Hematopoietic multipotent progenitor cell treated with erythropoietin and hydrocortisone succinate and interleukin-3 and kit ligand, for 8 days (in vitro differentiated cells): ENCODE measurements around the gene CYLD.

Experiments used
- DNase-seq: peaks from one replicate; pipeline ENCODE4 v3.0.0-alpha.2; 2015

The CYLD gene

DNA sequence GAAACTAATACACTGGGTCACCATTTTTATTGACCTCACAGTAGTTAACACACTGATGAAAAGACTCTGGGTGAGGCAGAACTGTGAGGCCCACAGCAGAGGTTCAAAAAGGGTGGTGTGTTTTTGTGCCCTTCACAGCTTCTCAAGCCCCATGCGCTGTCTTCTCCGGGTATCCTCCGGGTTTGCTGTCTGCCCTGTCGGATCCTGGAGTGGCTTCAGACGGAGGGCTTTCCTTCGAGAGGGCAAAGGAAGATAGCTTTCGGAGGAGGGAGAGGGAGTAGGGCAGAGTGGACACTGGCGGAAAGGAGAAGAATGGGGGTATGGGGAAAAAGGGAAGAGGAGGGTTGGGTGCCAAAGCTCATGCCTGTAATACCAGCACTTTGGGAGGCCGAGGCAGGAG lies 80.8 kb downstream of the CYLD start:
- DNase-seq, result no peak

DNA sequence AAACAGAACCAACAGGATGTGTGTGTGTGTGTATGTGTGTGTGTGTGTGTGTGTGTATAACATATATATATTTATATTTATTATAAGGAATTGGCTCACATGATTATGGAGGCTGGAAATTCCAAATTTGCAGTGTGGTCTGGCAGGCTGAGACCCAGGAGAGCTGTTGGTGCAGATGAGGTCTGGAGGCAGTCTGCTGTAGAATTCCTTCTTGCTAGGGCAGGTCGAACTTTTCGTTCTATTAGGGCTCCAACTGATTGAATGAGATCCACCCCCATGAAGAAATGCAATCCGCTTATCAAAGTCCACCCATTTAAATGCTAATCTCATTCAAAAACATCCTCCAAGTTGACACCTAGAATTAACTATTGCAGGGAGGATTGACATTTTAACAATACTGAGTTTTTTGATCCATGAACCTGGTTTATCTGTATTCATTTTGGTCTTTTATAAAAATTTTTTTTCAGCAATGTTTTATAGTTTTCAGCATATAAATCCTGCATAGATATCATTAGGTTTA lies 85.0 kb downstream of the CYLD start:
- no peak for DNase-seq

DNA sequence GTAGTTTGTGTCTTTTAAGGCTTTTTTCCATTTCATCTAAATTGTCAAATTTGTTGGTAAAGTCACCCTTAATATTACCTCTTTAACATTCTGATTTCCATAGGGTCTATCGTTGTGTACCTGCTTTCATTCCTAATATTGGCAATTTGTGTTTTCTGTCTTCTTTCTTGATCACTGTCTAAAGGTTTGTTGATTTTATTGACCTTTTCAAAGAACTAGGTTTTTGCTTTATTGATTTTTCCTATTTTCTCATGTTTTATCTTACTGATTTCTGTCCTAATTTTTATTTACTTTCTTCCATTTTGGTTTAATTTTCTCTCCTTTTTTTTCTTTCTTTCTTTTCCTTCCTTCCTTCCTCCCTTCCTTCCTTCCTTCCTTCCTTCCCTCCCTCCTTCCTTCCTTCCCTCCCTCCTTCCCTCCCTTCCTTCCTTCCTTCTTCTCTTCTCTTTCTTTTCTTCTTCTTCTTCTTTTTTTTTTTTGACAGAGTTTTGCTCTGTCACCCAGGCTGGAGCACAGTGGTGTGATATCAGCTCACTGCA lies 86.3 kb downstream of the CYLD start:
- no peak for DNase-seq

DNA sequence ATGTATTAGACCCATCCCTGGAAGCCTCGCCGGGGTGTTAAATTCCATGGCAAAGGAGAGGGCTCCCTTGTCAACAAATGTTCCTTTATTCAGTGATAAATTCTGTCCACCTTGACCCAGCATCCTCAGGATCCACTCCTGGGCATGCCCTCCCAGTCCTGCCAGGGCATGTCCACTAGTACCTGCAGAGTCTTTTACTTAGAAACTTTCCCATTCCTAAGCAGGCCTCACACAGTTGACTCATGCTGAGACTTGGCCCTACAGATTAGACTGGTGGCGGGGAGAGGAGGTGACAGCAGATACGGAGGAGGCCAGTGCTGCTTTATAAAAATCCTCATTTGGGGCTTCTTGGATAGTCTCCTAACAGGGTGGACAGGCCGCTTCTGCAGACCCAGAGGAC lies 88.8 kb downstream of the CYLD start:
- no peak for DNase-seq

DNA sequence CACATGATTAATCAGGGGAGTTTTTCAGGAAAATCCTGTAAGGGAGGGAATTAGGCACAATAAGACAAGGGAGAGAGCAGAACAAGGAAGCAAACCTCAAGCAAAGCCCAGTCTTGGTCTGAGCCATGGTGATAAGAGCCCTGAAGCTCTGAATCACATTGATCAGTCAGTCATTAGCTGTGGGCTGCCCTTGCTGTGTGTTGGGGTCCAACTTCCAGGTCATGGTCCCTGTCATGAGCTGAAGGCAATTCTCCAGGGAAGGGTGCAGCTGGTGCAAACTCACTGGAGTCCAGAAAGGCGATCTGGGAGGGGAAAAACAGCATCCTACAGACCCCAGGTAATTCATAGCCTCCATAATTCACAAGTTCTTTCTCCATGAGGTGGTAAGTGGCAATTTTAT lies 89.9 kb downstream of the CYLD start:
- no peak for DNase-seq

DNA sequence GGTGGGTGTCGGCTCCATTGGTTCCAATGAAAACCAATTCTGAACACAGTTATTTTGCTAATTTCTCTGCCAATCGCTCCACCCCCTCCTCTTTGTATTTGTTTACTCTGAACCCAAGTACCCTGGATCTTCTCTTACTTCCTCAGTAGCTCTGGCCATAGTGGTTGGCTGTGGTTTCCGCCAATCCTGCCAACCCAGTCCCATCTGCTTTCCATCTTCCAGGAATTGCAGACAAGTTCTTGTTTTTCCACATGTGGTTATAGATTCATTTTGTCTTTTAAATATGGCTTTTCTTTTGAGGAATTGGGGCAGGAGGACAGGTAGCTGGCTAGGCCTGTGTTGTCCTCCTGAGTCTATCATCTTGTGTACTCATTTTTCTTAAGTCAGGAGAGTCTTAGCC lies 92.0 kb downstream of the CYLD start:
- no peak for DNase-seq

DNA sequence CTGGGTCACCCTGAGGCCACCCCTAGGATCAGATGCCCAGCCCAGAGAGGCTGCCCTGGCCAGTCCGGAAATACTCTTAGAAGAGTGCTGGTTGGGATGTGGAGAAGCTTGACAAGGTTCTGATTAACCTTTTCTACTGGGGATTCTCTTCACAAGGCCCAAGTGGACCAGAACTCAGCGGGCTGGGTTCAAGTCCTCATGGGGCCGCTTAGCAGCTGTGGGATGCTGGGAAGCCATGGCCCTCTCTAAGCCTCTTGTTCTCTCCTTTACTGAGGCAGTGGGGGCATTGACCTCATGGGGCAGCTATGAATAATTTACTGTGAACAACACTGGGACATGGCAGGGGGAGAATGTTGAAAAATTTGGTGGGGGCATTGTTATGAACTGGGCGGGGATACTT lies 92.8 kb downstream of the CYLD start:
- DNase-seq, result no peak

DNA sequence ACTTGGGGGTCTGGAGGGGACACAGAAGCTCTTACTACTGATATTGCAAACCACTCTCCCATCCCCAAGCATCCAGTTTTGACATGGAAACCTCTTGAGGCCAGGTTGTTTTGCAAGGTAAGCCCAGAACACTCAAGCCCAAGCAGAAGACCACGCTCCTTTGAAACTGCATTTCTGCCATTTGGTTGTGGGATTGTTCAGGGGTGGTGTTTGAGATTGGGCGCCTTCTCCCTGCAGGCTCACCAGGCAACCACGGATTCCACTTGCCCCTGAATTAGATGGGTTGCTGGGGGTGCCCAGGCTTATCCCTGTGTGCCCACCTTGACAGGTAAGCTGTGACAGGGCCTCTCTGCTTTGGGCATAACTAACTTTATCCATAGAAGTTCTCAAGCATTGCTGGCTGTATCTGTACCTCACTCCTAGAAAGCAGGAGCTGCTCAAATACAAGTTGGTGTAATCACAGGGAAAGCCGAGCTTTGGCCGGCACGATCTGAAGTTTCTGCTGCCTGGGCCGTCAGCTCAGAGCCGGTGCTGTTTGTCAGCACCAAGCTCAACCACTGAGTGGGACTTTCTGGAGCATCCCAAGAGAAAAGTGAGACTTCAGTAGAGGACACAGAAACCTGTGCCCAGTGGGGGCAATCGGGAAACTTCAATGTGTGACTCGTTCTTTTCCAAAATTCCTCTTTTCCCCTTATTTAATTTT lies 93.6 kb downstream of the CYLD start:
- DNase-seq, result no peak

DNA sequence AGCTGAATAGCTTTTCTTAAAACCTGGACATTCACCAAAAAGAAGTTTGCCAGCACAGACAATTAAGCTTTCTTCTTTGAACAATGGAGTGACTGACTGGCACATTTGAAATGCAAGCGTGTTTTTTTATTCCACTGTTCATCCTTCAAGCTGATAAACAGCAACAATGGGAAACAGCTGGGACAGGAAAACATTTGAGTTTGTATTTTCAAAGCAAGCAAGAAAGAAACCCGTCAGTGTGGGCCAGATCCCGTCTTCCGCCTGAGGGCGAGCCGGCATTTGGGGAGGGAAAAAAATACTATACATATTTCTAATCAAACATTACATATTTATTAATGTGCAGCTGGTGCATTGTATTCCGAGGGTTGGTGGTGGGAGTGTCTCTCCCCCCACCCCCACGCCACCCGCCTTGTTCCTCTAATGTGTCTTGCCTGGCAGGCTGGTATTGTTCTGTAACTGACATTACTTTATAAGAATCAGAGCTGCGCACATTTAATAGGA lies 94.3 kb downstream of the CYLD start:
- no peak for DNase-seq

DNA sequence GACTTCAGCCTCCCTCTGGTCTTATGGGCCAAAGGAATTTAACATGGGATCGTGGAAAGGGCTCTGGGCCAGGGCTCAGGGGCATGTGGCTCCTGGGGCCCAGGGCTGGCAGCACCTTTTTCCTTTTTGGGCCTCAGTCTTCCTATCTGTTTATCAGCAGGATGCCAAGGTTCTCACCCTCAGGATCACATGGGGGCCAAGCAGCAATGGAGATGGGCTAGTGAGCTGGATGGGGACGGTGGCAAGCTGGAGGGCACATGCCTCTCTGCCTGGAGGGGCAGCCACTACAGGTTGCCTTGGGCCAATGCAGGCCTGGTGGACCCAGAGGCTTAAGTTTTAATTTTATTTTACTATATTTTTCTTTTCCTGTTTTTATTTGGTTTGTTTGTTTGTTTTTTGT lies 95.4 kb downstream of the CYLD start:
- DNase-seq, result no peak

DNA sequence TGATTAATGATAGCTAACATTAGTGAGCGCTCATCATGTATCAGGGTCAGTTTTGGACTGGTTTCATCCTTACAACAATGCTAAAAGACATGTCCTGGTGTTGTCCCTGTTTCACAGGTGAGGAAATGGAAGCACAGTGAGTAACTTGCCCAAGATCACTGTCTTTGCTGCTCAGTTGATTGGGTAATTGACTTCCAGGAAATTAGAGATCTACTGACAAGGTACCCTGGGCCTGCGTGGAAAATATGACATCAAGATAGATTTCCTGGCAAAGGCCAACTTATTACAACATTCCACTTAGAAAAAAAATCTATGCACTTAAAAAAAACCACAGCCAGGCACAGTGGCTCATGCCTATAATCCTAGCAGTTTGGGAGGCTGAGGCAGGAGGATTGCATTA lies 96.3 kb downstream of the CYLD start:
- peak; percentile 13 for DNase-seq

DNA sequence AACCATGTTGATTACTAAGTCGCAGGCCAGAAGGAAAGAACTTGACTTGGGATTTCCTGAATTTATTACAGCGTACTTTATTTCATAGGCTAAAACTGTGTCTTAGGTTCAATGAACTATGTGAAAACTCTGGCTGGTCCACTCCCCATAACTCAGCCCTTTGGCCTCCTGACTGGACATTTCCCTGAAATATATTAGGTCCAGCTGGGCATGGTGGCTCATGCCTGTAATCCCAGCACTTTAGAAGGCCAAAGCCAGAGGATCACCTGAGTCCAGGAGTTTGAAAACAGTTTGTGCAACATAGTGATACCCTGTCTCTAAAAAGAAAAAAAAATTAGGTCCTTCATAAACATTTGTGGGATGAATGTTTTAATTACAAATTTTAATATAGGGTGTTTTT lies 97.0 kb downstream of the CYLD start:
- no peak for DNase-seq

DNA sequence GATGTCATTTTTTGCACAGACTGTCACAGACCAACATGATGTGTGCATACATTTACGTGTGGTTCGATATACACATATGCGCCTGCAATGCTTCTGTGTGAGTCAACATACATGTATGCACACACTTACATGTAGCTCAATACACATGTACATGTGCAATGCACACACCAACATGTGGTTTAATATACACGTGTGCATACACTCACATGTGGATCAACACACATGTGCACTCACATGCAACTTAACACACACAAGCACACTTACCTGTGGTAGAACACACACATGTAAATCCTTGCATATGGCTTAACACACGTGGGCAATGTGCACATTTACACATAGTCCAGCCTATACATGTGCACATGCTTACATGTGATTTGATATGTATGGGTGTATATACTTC lies 97.5 kb downstream of the CYLD start:
- no peak for DNase-seq

DNA sequence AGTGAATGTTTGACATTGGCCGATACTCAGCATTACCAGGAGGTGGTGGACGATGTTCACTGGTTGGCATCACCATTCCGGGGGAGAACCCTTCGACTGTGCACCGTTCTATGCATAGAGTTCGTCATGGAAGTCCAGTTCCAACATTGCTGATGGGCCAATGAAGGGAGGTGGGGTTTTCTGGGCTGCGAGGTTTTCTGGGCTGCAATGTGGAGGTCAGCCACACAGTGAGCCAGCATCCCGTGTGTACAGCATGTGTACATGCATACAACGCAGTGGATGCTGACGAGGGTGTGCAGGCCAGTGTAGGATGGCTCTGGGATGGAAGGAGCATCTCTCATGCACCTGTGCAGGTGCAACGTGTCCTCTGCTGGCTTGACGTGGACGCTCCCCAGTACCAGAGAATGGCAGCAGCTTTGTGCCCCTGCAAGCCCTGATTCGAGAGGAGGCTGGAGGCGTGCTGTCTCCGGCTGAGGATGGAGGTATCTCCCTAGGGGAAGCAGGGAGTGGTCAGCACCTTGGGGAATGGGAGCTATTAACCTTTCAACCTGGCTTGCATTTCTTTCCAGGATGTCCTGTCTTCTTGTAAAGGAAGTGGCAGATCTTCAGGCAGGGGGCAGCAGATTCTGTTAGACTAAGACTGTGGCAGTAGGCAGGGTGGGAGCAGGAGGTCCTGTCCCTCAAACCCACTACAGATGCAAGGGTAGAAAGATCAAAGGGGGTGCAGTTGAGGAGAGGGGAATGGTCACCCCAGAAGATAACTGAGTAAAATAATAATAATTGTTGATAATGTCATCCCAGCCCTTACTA lies 98.2 kb downstream of the CYLD start:
- DNase-seq, result peak; percentile 29

DNA sequence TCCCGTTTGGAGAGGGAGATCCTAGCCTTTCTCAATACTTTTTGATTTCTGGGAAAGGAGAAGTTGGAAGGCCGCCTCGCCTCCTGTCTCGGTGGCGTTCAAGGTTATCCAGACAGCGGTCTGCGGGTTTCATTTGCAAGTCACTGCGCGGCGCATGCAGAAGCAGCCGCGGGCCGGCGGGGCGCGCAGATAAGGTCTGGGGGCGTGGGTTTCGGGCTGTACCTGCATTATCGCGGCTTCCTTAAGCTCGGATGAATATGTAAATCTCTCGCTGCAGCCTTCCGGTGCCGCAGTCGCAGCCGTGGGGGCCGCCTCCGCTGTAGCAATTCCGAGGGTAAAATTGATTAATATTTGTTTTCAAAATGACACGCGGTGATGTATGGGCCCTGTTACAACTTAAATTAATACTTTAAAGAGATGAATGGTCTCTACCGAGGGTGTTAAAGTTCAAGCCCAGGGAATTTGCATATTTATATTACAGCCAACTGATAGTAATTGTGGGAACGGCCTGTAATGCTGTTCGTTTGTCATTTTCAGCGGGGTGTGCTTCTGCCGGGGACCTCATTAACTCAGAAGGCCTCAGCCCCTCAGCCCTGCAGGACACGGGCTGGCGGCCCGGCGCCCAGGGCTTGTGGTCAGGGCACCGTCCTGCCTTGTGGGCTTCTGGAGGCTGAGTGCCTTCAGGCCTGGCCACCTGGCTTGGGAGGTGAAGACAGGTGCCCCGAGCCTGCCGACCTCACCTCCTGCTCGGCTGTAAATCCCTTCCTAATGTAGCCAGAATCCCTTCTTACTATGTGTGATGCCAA lies 99.4 kb downstream of the CYLD start:
- peak; percentile 88 for DNase-seq

DNA sequence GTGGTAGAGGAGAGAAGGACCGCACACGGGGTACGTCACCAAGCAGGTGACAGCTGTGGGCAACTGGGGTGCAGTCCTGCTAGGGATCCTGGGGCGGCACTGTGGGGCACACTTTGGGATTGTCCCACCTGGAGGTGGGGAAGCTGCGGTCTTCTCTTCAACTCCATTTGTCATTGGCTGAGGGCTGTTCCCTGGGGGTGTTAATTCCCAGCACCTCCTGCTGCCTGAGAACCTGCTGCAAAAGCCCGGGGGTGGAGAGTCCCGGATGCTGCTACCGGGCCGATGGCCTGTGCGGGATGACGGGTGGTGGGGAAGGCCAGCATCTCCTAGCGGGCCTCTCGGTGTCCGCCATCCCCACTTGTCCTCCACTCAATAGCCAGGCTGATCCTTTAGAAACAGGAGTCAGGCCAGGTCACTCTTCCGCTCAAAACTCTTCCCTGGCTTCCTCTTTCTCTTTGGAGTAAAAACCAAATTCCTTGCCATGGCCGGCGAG lies 100.2 kb downstream of the CYLD start:
- DNase-seq, result no peak

DNA sequence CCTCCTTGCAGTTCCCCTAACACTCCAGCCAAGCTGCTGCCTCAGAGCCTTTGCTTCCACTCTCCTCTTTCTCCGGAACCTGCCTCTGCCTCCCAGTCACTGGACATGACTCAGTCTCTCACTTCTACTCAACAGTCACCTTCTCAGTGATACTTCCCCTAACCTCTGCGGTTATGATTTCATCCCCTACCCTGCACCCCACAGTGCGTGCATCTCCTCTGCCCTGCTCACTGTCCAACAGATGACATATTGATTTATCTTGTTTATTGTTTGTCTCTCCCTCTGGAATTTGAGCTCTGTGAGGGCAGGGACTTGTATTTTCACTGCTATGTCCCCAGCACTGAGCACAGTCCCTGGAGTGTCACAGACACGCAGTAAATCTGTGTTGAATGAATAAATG lies 100.7 kb downstream of the CYLD start:
- no peak for DNase-seq

DNA sequence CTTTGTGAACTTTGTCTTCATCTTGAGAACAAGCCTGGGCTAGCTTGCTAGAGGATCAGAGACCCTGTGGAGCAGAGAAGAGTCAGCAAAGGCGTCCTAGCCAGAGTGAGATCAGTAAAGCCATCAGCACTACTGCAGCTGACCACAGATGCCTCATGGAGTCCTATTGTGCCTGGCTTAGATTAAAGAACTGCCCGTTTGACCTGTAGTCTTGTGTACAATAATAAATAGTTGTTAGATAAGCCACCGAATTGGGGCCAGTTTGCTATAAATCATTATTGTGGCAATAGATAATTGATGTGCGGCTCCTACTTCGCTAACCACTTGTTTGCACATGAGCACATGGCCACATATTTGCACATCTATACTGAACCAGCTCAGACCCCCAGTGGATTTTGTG lies 103.0 kb downstream of the CYLD start:
- DNase-seq, result no peak

DNA sequence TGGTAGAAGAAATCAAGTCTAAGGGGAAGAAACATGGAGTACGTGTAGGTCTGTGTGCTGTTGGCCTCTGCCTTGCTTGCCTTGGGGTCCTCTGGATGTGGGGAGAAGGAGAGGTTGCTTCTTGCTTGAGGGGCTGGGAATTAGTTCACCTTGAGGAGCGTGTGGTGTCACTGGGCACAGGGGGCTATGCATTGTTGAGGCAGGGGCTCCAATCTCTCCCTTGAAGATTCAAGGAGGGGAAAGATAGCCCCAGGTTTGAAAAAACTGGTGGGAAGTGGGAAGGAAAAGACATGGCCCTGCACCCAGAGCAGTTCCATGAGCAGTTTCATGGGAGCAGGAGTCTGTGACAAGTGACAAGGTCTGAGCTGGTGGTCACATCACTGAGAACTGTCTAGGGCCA lies 103.4 kb downstream of the CYLD start:
- DNase-seq, result no peak

DNA sequence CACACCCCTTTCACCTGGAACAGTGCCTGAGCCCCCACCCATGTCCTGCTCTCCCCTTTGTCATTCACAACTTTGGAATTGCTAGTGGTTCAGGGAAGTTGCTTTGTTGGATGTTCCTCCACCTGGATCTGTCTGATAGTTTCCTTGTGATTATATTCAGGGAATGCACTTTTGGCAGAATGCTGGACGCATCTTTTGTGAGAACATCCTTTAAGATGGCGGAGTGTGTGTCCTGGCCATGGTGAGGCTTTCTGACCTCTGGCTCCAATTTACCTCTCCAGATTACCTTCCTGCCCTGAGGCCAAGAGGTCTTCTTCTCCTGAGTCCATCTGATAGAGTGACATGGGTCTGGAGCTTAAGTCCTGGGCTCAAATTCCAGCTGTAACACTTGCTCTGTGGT lies 104.6 kb downstream of the CYLD start:
- no peak for DNase-seq

DNA sequence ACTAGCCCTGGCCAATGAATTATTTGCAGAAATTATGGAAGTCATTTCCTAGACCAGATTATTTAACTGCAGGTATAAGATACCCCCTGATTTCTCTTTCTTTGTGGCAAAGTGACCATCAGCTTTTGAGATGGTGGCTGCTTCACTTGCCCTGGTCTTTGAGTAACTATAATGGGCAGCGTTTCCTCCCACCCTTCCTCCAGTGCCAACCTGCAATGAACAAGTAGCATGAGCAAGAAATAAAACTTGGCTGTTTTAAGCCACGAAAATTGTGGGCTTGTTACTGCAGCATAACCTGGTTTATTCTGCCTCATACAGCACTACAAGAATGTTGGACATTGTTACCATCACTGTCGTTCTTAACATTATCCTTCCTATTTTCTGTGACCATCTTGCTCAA lies 105.3 kb downstream of the CYLD start:
- DNase-seq, result no peak

DNA sequence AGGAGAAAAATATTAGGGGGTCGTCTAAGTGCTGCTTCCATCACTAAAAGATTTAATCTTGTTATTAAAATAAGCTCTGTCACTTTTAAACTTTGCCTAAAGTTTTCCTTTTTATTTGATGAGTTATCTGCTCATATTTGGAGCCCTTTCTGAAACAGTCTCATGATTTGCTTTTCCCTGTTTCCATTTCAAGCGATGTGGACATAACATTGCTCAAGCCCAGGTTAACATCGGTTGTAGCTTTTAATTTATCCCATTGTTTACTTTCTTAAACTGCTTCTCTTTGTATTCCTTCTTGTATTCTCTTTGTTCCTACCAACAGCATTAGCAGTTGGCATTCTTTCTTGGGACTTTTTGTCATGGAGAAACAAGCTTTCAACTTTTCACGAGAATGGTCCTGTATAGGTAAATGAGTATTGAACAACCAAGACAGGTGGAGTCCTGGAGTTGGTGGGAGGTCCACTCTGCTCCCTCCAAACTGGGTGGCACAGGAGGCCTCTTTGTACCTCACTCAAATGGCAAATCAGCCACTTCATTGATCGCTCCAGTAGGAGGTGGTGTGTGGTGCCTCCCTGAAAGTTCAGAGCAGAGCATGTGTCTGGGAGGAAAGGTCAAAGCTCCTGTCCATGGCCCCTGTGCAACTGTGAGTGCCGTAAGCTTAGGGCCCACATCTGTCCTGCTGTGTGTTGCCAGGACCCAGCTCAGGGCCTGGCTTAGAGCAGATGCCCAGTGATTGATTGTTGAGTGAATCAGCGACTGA lies 107.0 kb downstream of the CYLD start:
- DNase-seq, result no peak
